TTC549 (cell line): Measurements from ENCODE around the gene PFKP.
"Not testable (repeated sequence)": the region's sequence is repeated elsewhere in the genome, so short reads cannot be mapped to it uniquely, and the experiment has no call there.

Source experiments
- FAIRE-seq: peaks from 2 replicates; lab custom pipeline; 2012; peaks lifted over from hg19 to GRCh38; lab: Jason Lieb, UNC

Gene PFKP

GRCh38 chr10:3099291-3100092 is 32.1 kb downstream of the PFKP start:
- no peak for FAIRE-seq

- FAIRE-seq = no peak
These were observed 32.9 kb downstream of the PFKP start for GRCh38 chr10:3100093-3100792.

GRCh38 chr10:3100856-3101640 is 33.7 kb downstream of the PFKP start:
- no peak for FAIRE-seq

GRCh38 chr10:3102720-3103427 is 35.5 kb downstream of the PFKP start:
- no peak for FAIRE-seq

GRCh38 chr10:3103646-3104045 is 36.3 kb downstream of the PFKP start:
- no peak for FAIRE-seq

GRCh38 chr10:3104251-3104918 is 37.0 kb downstream of the PFKP start:
- no peak for FAIRE-seq

GRCh38 chr10:3105166-3105565 is 37.8 kb downstream of the PFKP start:
- no peak for FAIRE-seq

- no peak for FAIRE-seq
These were observed 38.6 kb downstream of the PFKP start for GRCh38 chr10:3105905-3106304.

GRCh38 chr10:3106328-3106727 is 39.0 kb downstream of the PFKP start:
- FAIRE-seq = not testable (repeated sequence)

- no peak for FAIRE-seq
These were observed 39.6 kb downstream of the PFKP start for GRCh38 chr10:3106928-3107425.

- FAIRE-seq = no peak
These were observed 40.1 kb downstream of the PFKP start for GRCh38 chr10:3107426-3107961.

GRCh38 chr10:3108033-3108432 is 40.7 kb downstream of the PFKP start:
- no peak for FAIRE-seq

GRCh38 chr10:3108575-3109105 is 41.3 kb downstream of the PFKP start:
- no peak for FAIRE-seq

GRCh38 chr10:3109196-3109595 is 41.8 kb downstream of the PFKP start:
- no peak for FAIRE-seq

GRCh38 chr10:3109633-3110032 is 42.3 kb downstream of the PFKP start:
- no peak for FAIRE-seq

GRCh38 chr10:3110782-3111620 is 43.7 kb downstream of the PFKP start:
- no peak for FAIRE-seq

GRCh38 chr10:3111621-3112163 is 44.3 kb downstream of the PFKP start:
- FAIRE-seq = no peak

GRCh38 chr10:3113343-3113720 is 46.0 kb downstream of the PFKP start:
- FAIRE-seq = no peak

- FAIRE-seq = no peak
These were observed 48.3 kb downstream of the PFKP start for GRCh38 chr10:3115685-3116084.
